Mucosa of descending colon (tissue), 3 donors: Measurements from ENCODE around the gene RXRB. TPM values are rescaled to one million over a fixed set of nuclear protein-coding genes. Genes with fewer than 3 reads are reported as not detected.

Experiments used
- ATAC-seq: fragments of 200-7000 bp; cut with Tn5 transposase; one replicate; pipeline ENCODE4 v1.9.1; 2020; ENCODE audit warnings: mild to moderate bottlenecking, moderate library complexity
- DNase-seq, 3 donors: peaks; one replicate each; pipeline ENCODE4 v3.0.0-alpha.2; 2020
- H3K36me3 ChIP-seq: fragments of 200-600 bp; one replicate; pipeline ENCODE4 v1.8.0; 2021; ENCODE audit warnings: low read depth, mild to moderate bottlenecking
- H3K4me1 ChIP-seq: fragments of 200-600 bp; one replicate; pipeline ENCODE4 v1.8.0; 2021; ENCODE audit warnings: low read depth, mild to moderate bottlenecking
- H3K4me3 ChIP-seq: fragments of 200-600 bp; one replicate; pipeline ENCODE4 v1.8.0; 2021; ENCODE audit warnings: mild to moderate bottlenecking
- H3K9me3 ChIP-seq: fragments of 200-600 bp; one replicate; pipeline ENCODE4 v1.8.0; 2021; ENCODE audit warnings: mild to moderate bottlenecking
- intact Hi-C, 2 donors: fragments of 100-400 bp; cut with DNase I in 1 of 2; cut with micrococcal nuclease in 1 of 2; formaldehyde crosslinking; loops; one replicate each; pipeline versions ENCODE4 v1.11.0 to v1.11.1; 2022; cut with DNase I, micrococcal nuclease
- total RNA-seq, 3 donors: library from RNA; stranded (reverse); fragmentation: NEBNext Ultra II Directional in 2 of 3; extraction: Animal tissue kit (Norgen Biotek cat#: 25700) in 2 of 3; gene quantifications; one replicate each; pipeline versions ENCODE4 v1.2.1 to v1.2.4, GENCODE V29; 2021 to 2023
- TF ChIP-seq, protein P1 (sequence below): fragments of 200-600 bp; IDR thresholded peaks from one replicate; pipeline ENCODE4 v1.8.0; 2022; ENCODE audit warnings: antibody characterized with exemption, mild to moderate bottlenecking
- donor health status: DM: no; HTN: no; CAD: no; lungs with moderate emphysema.
- donor health status: DM: no; HTN: no; CAD: no.
- donor health status: DM: no; HTN: yes; CAD: no.

The RXRB gene
- total RNA-seq, 3 donors from 2014 or later, result 45.4 to 51.1 (median 51.1) TPM

DNA sequence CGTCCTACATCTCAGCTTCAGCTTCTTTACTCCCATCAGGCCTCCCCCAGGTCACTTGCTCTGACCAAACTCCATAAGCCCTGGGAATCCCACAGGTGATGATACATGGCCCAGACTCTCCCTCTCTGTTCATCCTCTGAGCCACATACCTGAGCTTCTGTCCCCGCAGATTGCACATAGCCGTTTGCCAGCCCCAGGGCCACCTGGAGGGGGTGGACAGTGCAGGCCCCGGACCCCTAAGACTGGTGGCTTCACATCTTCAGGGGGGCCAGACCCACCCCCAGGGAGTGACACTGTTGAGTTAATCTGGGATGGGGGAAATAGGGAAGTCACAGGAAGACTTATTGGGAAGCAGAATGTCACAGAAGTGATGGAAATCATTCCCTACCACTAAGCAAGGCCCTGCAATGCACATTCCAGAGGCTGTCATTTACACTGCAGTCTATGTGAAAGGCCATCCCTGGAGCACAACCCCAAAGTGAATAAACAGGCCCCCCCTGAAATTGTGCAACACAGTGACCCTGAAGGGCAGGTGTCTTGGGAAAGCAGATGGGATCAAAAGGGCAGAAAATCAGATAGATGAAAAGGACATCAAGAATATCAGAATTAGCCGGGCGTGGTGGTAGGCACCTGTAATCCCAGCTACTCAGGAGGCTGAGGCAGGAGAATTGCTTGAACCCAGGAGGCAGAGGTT is 2.2 kb downstream of the RXRB start:
- Histone ChIP-seq H3K4me3 (no peak overlapping the region), H3K36me3 (peaks cover 8% of the 10 kb centered on the region), H3K4me1 (peaks cover 39% of the 10 kb centered on the region), H3K9me3 (no peaks in the 10 kb centered on the region)
- ATAC-seq, result no peak
- intact Hi-C loops, result no loop called here
- TF ChIP-seq, protein P1, sequence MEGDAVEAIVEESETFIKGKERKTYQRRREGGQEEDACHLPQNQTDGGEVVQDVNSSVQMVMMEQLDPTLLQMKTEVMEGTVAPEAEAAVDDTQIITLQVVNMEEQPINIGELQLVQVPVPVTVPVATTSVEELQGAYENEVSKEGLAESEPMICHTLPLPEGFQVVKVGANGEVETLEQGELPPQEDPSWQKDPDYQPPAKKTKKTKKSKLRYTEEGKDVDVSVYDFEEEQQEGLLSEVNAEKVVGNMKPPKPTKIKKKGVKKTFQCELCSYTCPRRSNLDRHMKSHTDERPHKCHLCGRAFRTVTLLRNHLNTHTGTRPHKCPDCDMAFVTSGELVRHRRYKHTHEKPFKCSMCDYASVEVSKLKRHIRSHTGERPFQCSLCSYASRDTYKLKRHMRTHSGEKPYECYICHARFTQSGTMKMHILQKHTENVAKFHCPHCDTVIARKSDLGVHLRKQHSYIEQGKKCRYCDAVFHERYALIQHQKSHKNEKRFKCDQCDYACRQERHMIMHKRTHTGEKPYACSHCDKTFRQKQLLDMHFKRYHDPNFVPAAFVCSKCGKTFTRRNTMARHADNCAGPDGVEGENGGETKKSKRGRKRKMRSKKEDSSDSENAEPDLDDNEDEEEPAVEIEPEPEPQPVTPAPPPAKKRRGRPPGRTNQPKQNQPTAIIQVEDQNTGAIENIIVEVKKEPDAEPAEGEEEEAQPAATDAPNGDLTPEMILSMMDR, result no peak
- DNase-seq, result peak in 1 of 3 donors; percentile 50

- TF ChIP-seq, protein P1, result peak; percentile 35
- H3K36me3 ChIP-seq, result peaks cover 8% of the 10 kb centered on the region
- peak; percentile 45 to 63 (median 56) for DNase-seq
- H3K4me3 ChIP-seq, result no peak overlapping the region
- intact Hi-C loops, result no loop called here
- no peaks in the 10 kb centered on the region for H3K9me3 ChIP-seq
- H3K4me1 ChIP-seq, result peaks cover 38% of the 10 kb centered on the region
- peak; percentile 38 for ATAC-seq
These were observed 2.9 kb downstream of the RXRB start for GRCh38 chr6:33197431-33198048.

GRCh38 chr6:33195304-33196165 is 4.9 kb downstream of the RXRB start:
- ATAC-seq, result no peak
- peaks cover 8% of the 10 kb centered on the region for H3K36me3 ChIP-seq
- DNase-seq, result peak in 1 of 3 donors; percentile 42
- TF ChIP-seq, protein P1, result no peak
- intact Hi-C loops, result no loop called here
- no peaks in the 10 kb centered on the region for H3K9me3 ChIP-seq
- H3K4me3 ChIP-seq, result no peak overlapping the region
- H3K4me1 ChIP-seq, result peaks cover 31% of the 10 kb centered on the region

DNA sequence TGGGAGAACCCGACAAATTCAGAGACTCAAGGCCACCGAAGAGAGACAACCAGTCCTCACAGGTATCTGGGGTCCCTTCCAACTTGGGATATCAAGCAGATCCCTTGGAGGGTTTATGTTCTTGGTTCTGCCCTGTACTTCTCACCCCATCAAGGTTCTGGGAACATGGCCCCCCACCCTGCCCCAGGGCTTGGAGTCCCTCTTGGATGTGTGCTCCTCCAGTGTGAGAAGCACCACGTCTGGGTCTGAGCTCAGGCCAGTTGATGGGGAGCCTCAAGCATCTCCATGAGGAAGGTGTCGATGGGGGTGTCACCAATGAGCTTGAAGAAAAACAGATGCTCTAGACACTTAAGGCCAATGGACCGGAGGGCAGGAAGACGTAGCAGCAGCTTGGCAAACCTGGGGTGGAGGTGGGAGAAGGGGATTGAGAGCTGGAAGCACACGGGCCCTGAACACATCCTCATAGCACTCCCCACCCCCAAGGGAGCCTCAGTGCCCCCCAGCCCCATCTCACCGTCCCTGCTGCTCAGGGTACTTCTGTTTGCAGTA is 6.0 kb downstream of the RXRB start:
- DNase-seq, result peak in 1 of 3 donors; percentile 27
- intact Hi-C loops, result no loop called here
- TF ChIP-seq, protein P1, result no peak
- H3K9me3 ChIP-seq, result no peaks in the 10 kb centered on the region
- H3K36me3 ChIP-seq, result peaks cover 8% of the 10 kb centered on the region
- peaks cover 30% of the 10 kb centered on the region for H3K4me1 ChIP-seq
- no peak for ATAC-seq
- H3K4me3 ChIP-seq, result no peak overlapping the region

DNA sequence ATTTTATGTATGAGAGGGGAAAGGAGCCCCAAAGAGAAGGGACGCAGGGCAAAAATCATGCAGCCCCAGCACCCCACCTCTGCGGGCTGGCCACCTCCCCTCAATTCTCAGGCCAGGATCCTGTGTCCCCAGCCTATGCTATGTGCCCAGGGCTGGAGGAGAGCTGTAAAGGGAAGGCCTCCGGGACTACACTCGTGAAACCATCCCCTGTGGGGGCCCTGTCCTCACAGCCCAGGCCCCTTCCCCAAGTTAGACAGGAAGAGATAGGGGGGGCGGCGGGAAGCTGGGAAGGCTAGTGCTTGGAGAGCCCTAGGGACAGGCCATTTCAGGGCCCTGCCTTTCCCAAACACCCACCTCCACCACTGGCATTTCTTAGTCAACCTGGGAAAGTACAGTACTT is 6.8 kb downstream of the RXRB start:
- peak in 1 of 3 donors; percentile 46 for DNase-seq
- Histone ChIP-seq H3K4me1 (peaks cover 21% of the 10 kb centered on the region), H3K9me3 (no peaks in the 10 kb centered on the region), H3K36me3 (peaks cover 8% of the 10 kb centered on the region), H3K4me3 (no peak overlapping the region)
- intact Hi-C loops, result no loop called here
- ATAC-seq, result no peak
- TF ChIP-seq, protein P1, result no peak
